Astrocyte of the cerebellum (primary cell): ENCODE results near the gene FUOM.

Source experiments
- DNase-seq: peaks from one replicate; pipeline ENCODE4 v3.0.0-alpha.2; 2011; ENCODE audit warnings: low read depth
- H3K4me3 ChIP-seq: 2 replicates; pipeline ENCODE4 v1.5.1; 2011; ENCODE audit warnings: mild to moderate bottlenecking, low read depth, low read length, moderate library complexity
- in situ Hi-C: cut with HindIII; loops from 2 replicates; pipeline ENCODE4 v1.10.0; 2017; ENCODE audit warnings: low sequenced_read_pairs
- TF ChIP-seq, protein P1 (sequence below): IDR thresholded peaks from 2 replicates; pipeline ENCODE4 v1.5.1; 2012; ENCODE audit warnings: low read length, low read depth, moderate library complexity, mild to moderate bottlenecking; ENCODE audit errors: missing control alignments

FUOM gene

DNA sequence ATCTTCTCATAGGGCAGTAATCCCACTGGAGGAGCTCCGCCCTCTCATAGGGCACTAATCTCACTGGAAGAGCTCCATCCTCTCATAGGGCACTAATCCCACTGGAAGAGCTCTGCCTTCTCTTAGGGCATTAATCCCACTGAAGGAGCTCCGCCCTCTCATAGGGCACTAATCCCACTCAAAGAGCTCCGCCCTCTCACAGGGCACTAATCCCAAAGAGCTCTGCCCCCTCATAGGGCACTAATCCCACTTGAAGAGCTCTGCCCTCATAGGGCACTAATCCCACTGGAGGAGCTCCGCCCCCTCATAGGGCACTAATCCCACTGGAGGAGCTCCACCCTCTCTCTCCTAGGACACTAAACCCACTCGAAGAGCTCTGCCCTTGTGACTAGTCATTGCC is 3.4 kb upstream of the FUOM start:
- no peak overlapping the region for H3K4me3 ChIP-seq
- in situ Hi-C loops, result no loop called here
- TF ChIP-seq, protein P1, sequence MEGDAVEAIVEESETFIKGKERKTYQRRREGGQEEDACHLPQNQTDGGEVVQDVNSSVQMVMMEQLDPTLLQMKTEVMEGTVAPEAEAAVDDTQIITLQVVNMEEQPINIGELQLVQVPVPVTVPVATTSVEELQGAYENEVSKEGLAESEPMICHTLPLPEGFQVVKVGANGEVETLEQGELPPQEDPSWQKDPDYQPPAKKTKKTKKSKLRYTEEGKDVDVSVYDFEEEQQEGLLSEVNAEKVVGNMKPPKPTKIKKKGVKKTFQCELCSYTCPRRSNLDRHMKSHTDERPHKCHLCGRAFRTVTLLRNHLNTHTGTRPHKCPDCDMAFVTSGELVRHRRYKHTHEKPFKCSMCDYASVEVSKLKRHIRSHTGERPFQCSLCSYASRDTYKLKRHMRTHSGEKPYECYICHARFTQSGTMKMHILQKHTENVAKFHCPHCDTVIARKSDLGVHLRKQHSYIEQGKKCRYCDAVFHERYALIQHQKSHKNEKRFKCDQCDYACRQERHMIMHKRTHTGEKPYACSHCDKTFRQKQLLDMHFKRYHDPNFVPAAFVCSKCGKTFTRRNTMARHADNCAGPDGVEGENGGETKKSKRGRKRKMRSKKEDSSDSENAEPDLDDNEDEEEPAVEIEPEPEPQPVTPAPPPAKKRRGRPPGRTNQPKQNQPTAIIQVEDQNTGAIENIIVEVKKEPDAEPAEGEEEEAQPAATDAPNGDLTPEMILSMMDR, result no peak
- no peak for DNase-seq

DNA sequence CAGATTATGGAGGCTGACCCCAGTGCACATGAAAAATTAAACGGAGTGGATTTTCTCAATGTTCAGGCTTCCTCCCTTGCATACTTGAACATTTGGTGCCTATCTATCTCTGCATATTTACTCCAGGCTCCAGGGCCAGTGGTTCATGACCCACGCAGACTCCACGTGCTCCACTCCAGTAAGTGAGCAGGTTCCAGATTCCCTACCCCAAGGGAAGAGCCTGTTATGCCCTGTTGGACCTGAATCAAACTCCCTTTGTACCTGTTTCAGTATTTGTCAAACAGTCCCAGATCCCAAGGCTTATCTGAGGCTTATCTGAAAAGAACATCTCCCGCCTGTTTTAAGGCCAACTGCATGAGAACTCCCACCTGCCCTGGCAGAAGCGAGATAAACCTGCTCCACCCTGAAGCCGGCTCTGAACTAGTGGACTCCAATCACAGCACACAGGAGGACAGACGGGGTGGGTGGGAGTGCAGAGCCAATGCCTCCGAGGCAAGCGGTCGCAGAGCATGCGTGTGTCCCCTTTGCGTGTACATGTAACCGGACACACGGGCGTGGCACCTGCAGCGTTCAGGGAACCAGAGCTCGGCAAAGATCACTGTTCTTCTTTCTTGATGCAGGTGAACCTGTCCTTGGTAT is 2.3 kb upstream of the FUOM start:
- no peak for DNase-seq
- TF ChIP-seq, protein P1, result no peak
- in situ Hi-C loops, result no loop called here
- no peak overlapping the region for H3K4me3 ChIP-seq

DNA sequence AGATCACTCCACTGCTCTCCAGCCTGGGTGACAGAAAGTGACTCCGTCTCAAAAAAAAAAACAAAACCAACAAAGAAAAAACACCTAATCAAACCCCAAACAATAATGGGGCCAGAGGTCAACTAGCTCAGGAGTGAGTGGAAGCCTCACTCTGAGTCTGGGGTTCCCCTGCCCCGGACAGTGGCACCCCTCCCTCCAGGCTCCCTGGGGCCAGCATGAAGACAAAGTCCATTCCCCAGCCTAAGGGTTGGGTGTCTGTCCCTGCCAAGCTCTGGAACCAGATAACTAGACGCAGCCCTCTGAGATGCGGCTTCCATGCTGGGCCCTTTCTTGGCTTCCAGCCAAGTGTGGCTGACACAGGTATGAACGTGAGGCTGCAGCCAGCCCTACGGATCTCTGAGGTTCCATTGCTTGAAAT is 1.7 kb upstream of the FUOM start:
- TF ChIP-seq, protein P1, result no peak
- in situ Hi-C loops, result no loop called here
- H3K4me3 ChIP-seq, result no peak overlapping the region
- no peak for DNase-seq

DNA sequence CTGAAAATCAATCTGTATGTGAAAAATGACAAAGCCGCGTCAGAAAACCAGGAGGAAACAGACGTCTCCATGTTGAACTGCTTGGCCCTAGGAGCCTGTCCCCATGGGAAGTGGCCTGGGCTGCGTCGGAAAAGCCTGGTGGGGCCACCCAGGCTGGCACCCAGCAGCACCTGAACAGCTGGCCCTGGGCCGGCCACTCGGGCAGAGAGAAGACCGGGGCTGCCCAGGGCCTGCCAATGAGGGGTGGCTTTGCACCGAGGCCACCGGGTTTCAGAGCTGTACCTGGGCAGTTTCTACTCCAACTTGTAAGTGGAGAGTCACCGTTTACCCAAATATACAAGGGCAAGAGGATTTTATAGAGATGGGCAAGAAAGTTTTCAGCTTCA is 1.1 kb upstream of the FUOM start:
- in situ Hi-C loops, result no loop called here

DNA sequence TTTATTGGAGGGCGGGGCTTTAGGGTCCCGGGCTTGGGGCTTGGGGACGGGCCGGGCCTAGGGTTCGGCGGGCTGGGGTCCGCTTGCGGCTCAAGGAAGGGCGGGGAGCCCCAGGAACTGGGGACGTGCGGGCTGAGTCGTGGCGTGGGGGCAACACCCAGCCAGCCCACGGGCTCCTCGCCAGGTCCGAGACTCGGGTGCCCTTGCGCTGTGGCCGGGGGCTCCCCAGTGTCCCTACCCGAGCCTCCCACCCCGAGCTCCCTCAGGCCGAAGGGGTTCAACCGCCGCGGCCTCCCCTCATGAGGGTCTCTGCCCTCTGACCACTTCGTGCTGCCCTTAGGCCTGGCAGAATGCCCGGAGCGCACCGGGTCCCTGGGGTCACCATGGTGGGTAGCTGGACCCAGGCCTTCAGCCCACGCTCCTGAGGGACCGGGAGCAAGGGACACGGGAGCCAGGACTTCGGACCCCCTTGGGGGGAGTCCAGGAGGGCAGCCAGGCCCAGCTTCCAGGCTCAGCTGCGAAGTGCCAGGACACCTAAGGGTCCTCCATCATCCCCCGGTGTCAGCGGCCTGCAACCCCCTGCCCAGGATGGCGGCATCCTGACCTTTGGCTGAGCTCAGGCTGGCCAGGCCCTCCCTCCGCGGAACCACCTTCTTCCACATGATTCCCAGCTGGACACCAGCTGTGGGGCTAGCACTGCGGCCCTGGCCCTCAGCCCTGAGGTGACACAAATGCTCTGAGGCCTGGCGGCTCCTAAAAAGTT is 524 bp upstream of the FUOM start:
- in situ Hi-C loops, result no loop called here
- TF ChIP-seq, protein P1, result no peak
- H3K4me3 ChIP-seq, result no peak overlapping the region
- no peak for DNase-seq

More for the DNA sequence above, 1.1 kb upstream of the FUOM start:
- TF ChIP-seq, protein P1, result no peak
- no peak overlapping the region for H3K4me3 ChIP-seq
- no peak for DNase-seq

DNA sequence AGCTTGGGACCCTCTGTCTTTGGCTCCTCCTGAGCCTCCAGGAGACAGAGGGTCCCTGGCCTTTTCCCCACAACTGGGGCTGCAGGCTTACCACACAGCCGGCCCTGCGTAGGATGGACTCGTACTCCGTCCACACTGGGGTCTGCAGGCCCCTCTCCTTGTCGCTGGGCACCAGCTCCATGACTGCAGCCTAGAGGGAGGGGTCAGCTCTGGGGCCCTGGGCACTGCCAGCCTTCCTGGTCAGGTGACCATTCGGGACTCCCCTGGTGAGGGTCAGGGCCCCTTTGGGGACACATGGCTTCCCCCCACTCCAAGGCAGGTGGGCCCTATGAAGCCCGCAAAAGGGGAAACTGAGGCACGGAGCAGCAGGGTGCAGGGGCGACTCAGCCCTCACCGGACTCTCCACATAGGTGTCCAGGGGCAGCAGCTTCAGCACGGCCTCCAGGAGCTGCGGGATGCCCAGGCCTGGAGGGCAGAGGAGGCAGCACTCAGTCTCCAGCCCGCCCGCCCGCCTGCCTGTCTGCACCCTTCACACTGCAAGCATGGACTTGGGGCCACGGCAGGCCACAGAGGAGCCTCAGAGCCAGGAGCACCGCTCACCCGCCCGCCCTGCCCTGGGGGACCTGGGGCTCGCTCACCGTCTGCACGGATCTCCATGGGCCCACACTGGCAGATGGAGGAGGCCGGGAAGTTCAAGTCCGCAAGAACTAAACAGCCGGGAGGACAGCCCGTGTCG is 1.1 kb downstream of the FUOM start:
- in situ Hi-C loops, result no loop called here
- TF ChIP-seq, protein P1, result no peak
- peak overlapping the region; percentile 54 for H3K4me3 ChIP-seq
- no peak for DNase-seq
